IMR-90 (cell line): Measurements from ENCODE around the gene OCEL1. TPM values are rescaled to one million over a fixed set of nuclear protein-coding genes. Genes with fewer than 3 reads are reported as not detected.

Experiments used
- ATAC-seq: fragments of 200-7000 bp; cut with Tn5 transposase; 2 replicates; pipeline ENCODE4 v1.9.1; 2020; ENCODE audit warnings: low read depth, mild to moderate bottlenecking, moderate library complexity
- BruUV-seq: library from RNA; stranded (reverse); fragments of 400-500 nt; replicated peaks from 2 replicates; lab custom pipeline; 2021; lab: Mats Ljungman, UMichigan
- CTCF ChIA-PET: fragments of 300-600 bp; formaldehyde crosslinking; extraction: SDS; loops from one replicate; lab custom pipeline; 2021; ENCODE audit warnings: antibody characterized with exemption; lab: Yijun Ruan, JAX
- POLR2A ChIA-PET: fragments of 300-600 bp; sonication (Branson Sonifier 250); formaldehyde crosslinking; loops from one replicate; lab custom pipeline; 2022; ENCODE audit warnings: antibody characterized with exemption; ENCODE audit not compliant: unreplicated experiment; lab: Charles Lee
- DNase-seq: peaks from one replicate; pipeline ENCODE4 v3.0.0; 2013
- H2AFZ ChIP-seq: replicated peaks from 2 replicates; pipeline ENCODE3; 2013; ENCODE audit warnings: low read length, mild to moderate bottlenecking; ENCODE audit not compliant: poor library complexity
- H2AK5ac ChIP-seq: 2 replicates; pipeline ENCODE4 v1.6.1; 2013; ENCODE audit warnings: low read depth, low read length, inconsistent platforms
- H2AK9ac ChIP-seq: replicated peaks from 2 replicates; pipeline ENCODE3; 2013; ENCODE audit warnings: mild to moderate bottlenecking, low read depth, low read length, moderate library complexity; ENCODE audit not compliant: poor library complexity
- H2BK120ac ChIP-seq: 2 replicates; pipeline ENCODE4 v1.6.1; 2013; ENCODE audit warnings: low read depth, low read length, inconsistent platforms
- H2BK15ac ChIP-seq: 3 replicates; pipeline ENCODE4 v1.6.1; 2013; ENCODE audit warnings: low read depth, low read length, inconsistent platforms
- H2BK20ac ChIP-seq: 2 replicates; pipeline ENCODE4 v1.6.1; 2013; ENCODE audit warnings: low read depth, mild to moderate bottlenecking, inconsistent platforms, low read length, moderate library complexity
- H2BK5ac ChIP-seq: 2 replicates; pipeline ENCODE4 v1.6.1; 2013; ENCODE audit warnings: mild to moderate bottlenecking, low read depth, low read length, inconsistent platforms; ENCODE audit not compliant: poor library complexity, severe bottlenecking
- H3K14ac ChIP-seq: replicated peaks from 2 replicates; pipeline ENCODE4 v1.6.1; 2013; ENCODE audit warnings: low read depth, low read length, inconsistent platforms
- H3K18ac ChIP-seq: 2 replicates; pipeline ENCODE4 v1.6.1; 2013; ENCODE audit warnings: low read depth, low read length, control low read depth
- H3K23ac ChIP-seq: 2 replicates; pipeline ENCODE4 v1.6.1; 2013; ENCODE audit warnings: low read depth, low read length, inconsistent platforms
- H3K27ac ChIP-seq: 2 replicates; pipeline ENCODE4 v1.5.1; 2013; ENCODE audit warnings: mild to moderate bottlenecking, control low read depth, low read length; ENCODE audit not compliant: insufficient read depth
- H3K27me3 ChIP-seq: 2 replicates; pipeline ENCODE4 v1.6.1; 2013; ENCODE audit warnings: low read length; ENCODE audit not compliant: control insufficient read depth, insufficient read depth
- H3K36me3 ChIP-seq: 2 replicates; pipeline ENCODE4 v1.6.1; 2013; ENCODE audit warnings: low read length, mixed read lengths; ENCODE audit not compliant: control insufficient read depth, insufficient read depth
- H3K4ac ChIP-seq: 2 replicates; pipeline ENCODE4 v1.6.1; 2013; ENCODE audit warnings: low read depth, low read length, inconsistent platforms
- H3K4me1 ChIP-seq: 2 replicates; pipeline ENCODE4 v1.6.1; 2013; ENCODE audit warnings: low read length, mixed read lengths; ENCODE audit not compliant: control insufficient read depth, insufficient read depth
- H3K4me2 ChIP-seq: 2 replicates; pipeline ENCODE4 v1.6.1; 2013; ENCODE audit warnings: low read depth, mild to moderate bottlenecking, control low read depth, low read length, moderate library complexity
- H3K4me3 ChIP-seq: 2 replicates; pipeline ENCODE4 v1.5.1; 2013; ENCODE audit warnings: low read depth, mild to moderate bottlenecking, control low read depth, low read length, moderate library complexity; ENCODE audit not compliant: insufficient read depth
- H3K56ac ChIP-seq: 2 replicates; pipeline ENCODE4 v1.6.1; 2013; ENCODE audit warnings: low read length, inconsistent platforms; ENCODE audit not compliant: insufficient read depth; ENCODE audit errors: extremely low read depth
- H3K79me1 ChIP-seq, 2 experiments: 2 replicates each; pipeline ENCODE4 v1.6.1; 2013; ENCODE audit warnings: low read length in 2 of 2, inconsistent platforms in 1 of 2, low read depth in 1 of 2
- H3K9ac ChIP-seq: 2 replicates; pipeline ENCODE4 v1.6.1; 2013; ENCODE audit warnings: low read depth, low read length, control low read depth
- H3K9me1 ChIP-seq: 2 replicates; pipeline ENCODE4 v1.6.1; 2013; ENCODE audit warnings: low read length, inconsistent platforms; ENCODE audit not compliant: insufficient read depth
- H3K9me3 ChIP-seq: 2 replicates; pipeline ENCODE4 v1.6.1; 2013; ENCODE audit warnings: low read length; ENCODE audit not compliant: control insufficient read depth, insufficient read depth
- H4K20me1 ChIP-seq: 2 replicates; pipeline ENCODE4 v1.6.1; 2013; ENCODE audit warnings: low read length, inconsistent platforms; ENCODE audit not compliant: insufficient read depth
- H4K5ac ChIP-seq: 2 replicates; pipeline ENCODE4 v1.6.1; 2013; ENCODE audit warnings: mild to moderate bottlenecking, low read depth, low read length, control low read depth
- H4K8ac ChIP-seq, 2 experiments: 2 replicates each; pipeline ENCODE4 v1.6.1; 2013; ENCODE audit warnings: low read depth in 2 of 2, low read length in 2 of 2, control low read depth in 1 of 2, inconsistent platforms in 1 of 2
- H4K91ac ChIP-seq: 2 replicates; pipeline ENCODE4 v1.6.1; 2013; ENCODE audit warnings: low read depth, low read length, inconsistent platforms; ENCODE audit not compliant: insufficient read depth
- BHLHE40 ChIP-seq: fragments of 150-350 bp; IDR thresholded peaks from 2 replicates; pipeline ENCODE4 v1.6.1; 2016; ENCODE audit warnings: mild to moderate bottlenecking, low read depth, low read length
- MAFK ChIP-seq: IDR thresholded peaks from 2 replicates; pipeline ENCODE4 v1.6.1; 2012; ENCODE audit warnings: low read depth, low read length, improper control_type of control experiment
- MXI1 ChIP-seq: IDR thresholded peaks from 2 replicates; pipeline ENCODE4 v1.6.1; 2012; ENCODE audit warnings: low read depth, mild to moderate bottlenecking, low read length, moderate library complexity, borderline replicate concordance
- POLR2A ChIP-seq: IDR thresholded peaks from 2 replicates; pipeline ENCODE4 v1.6.1; 2012; ENCODE audit warnings: mild to moderate bottlenecking, low read depth, low read length
- WGBS, 2 experiments: methylation state at CpG; one replicate each; pipeline versions ENCODE4 v1.1.5 to v1.1.7; 2013; ENCODE audit warnings: missing lambda C conversion rate in 2 of 2; ENCODE audit not compliant: insufficient read length in 1 of 2; ENCODE audit errors: extremely low coverage in 2 of 2; 5-methylcytosine and 5-hydroxymethylcytosine counted together
- dilution Hi-C: fragments of 300-500 bp; cut with HindIII; formaldehyde crosslinking; loops from one replicate; pipeline ENCODE4 v1.14.3; 2018; ENCODE audit warnings: low sequenced_read_pairs; ENCODE audit not compliant: unreplicated experiment
- in situ Hi-C: fragments of 300-500 bp; cut with MboI; formaldehyde crosslinking; loops from 3 replicates; pipeline ENCODE4 v1.14.3; 2019; ENCODE audit warnings: low sequenced_read_pairs, inconsistent platforms, mixed read lengths
- intact Hi-C: fragments of 100-400 bp; cut with micrococcal nuclease; formaldehyde crosslinking; loops from 2 replicates; pipeline ENCODE4 v1.10.0; 2022
- polyA plus RNA-seq, 3 experiments: library from polyadenylated mRNA; depleted of rRNA; stranded (reverse); fragments of >200 nt; gene quantifications; 2 replicates each; pipeline ENCODE4 v1.2.3, GENCODE V29; 2012; ENCODE audit warnings: low replicate concordance in 1 of 3
- total RNA-seq: library from RNA; depleted of rRNA; stranded (reverse); fragments of >200 nt; gene quantifications from 2 replicates; pipeline ENCODE4 v1.2.3, GENCODE V29; 2012

OCEL1 gene
- total and polyA plus RNA-seq, 2 of the 4 experiments (the other 2 are of a cell fraction) = 1.1 to 7.2 TPM

DNA sequence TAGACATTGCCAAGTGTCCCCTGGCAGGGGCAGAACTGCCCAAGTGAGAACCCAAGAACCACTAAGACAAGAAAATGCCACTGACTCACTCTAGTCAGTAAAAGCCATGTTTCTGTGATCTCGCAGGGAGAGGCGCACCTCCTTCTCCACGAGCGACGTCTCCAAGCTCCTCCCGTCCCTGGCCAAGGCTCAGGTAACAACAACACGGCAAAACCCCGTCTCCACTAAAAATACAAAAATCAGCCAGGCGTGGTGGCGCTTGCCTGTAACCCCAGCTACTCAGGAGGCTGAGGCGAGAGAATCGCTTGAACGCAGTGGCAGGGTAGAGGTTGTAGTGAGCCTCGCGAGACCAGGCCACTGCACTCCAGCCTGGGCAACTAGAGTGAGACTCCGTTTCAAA is 28.4 kb upstream of the OCEL1 start:
- H4K91ac ChIP-seq = no peak overlapping the region
- intact Hi-C loops = no loop called here
- no TSS peak for BruUV-seq
- peaks cover 9% of the 10 kb centered on the region for H4K20me1 ChIP-seq
- H4K5ac ChIP-seq = no peak overlapping the region
- no peak overlapping the region for H3K56ac ChIP-seq
- H3K4me2 ChIP-seq = no peak overlapping the region
- no peak overlapping the region for H3K4me3 ChIP-seq
- H3K27ac ChIP-seq = no peak overlapping the region
- in situ Hi-C loops = no loop called here
- ATAC-seq (no peak), DNase-seq (no peak)
- no peak for TF ChIP-seq BHLHE40
- no peak for TF ChIP-seq MAFK
- TF ChIP-seq POLR2A = no peak
- TF ChIP-seq MXI1 = no peak
- ChIA-PET CTCF (no interaction called here), POLR2A (no interaction called here)
- no peak overlapping the region for H3K23ac ChIP-seq
- H4K8ac ChIP-seq = no peak overlapping the region
- H2AK9ac ChIP-seq = no peak overlapping the region
- no peak overlapping the region for H3K14ac ChIP-seq
- peaks cover 84% of the 10 kb centered on the region for H3K36me3 ChIP-seq
- dilution Hi-C loops = no loop called here
- WGBS, 2 experiments = no CpG with 5 or more reads among the region's 16 CpGs
- peaks cover 7 to 29% of the 10 kb centered on the region in 2 experiments; a peak in 3 of 4 replicates for H3K79me1 ChIP-seq
- no peak overlapping the region for H3K18ac ChIP-seq
- no peaks in the 10 kb centered on the region for H3K4me1 ChIP-seq
- H2BK5ac ChIP-seq = no peak overlapping the region
- H3K27me3 ChIP-seq = no peaks in the 10 kb centered on the region
- no peak overlapping the region for H3K4ac ChIP-seq
- no peak overlapping the region for H2AFZ ChIP-seq
- H2BK20ac ChIP-seq = no peak overlapping the region
- H2BK15ac ChIP-seq = no peak overlapping the region
- H2BK120ac ChIP-seq = no peak overlapping the region
- no peaks in the 10 kb centered on the region for H3K9me3 ChIP-seq
- no peak overlapping the region for H3K9ac ChIP-seq
- peaks cover 3% of the 10 kb centered on the region; the same call in 1 of the 2 replicates for H3K9me1 ChIP-seq
- no peak overlapping the region for H2AK5ac ChIP-seq
